ENCODE results near the gene NUCB2. TPM values are rescaled to one million over a fixed set of nuclear protein-coding genes. Genes with fewer than 3 reads are reported as not detected.

The NUCB2 gene
- total RNA-seq, 1 experiment from 2014 or later, result 27.6 TPM

- no peak overlapping the region for H3K4me2 ChIP-seq (ENCODE audit: low read length)
- intact Hi-C loops (cut with micrococcal nuclease), result no loop called here
- no peaks in the 10 kb centered on the region for H4K20me1 ChIP-seq (ENCODE audit: low read length)
- H3F3A ChIP-seq (ENCODE audit: low read length, unreplicated experiment), result no peaks in the 10 kb centered on the region
- H3K4me1 ChIP-seq (ENCODE audit: insufficient read depth, low read length), result no peaks in the 10 kb centered on the region
- H3K27me3 ChIP-seq (ENCODE audit: low read length), result no peaks in the 10 kb centered on the region
- H2AFZ ChIP-seq (ENCODE audit: low read length), result no peak overlapping the region
- H3K9me3 ChIP-seq (ENCODE audit: low read length), result no peaks in the 10 kb centered on the region
- DNase-seq, result no peak
- no TSS peak for BruUV-seq (replicated peaks)
- POLR2A ChIA-PET (ENCODE audit: unreplicated experiment), result no interaction called here
- H3K9ac ChIP-seq (ENCODE audit: low read length), result no peak overlapping the region
- no peak overlapping the region for H3K27ac ChIP-seq (ENCODE audit: low read length)
- no peaks in the 10 kb centered on the region for H3K9me2 ChIP-seq (replicated peaks; ENCODE audit: low read length)
- no peaks in the 10 kb centered on the region for H3K79me2 ChIP-seq (ENCODE audit: low read length)
- TF ChIP-seq CTCF (conservative IDR thresholded peaks at IDR 0.05; ENCODE audit: low read depth, low read length) (no peak), EZH2 (IDR thresholded peaks at IDR 0.05; ENCODE audit: low read length, unreplicated experiment) (no peak), EZH2phosphoT487 (IDR thresholded peaks at IDR 0.05; ENCODE audit: borderline replicate concordance, low read length) (no peak)
- no peak for ATAC-seq
- CTCF ChIA-PET, result no interaction called here
- no peak overlapping the region for H3K4me3 ChIP-seq (ENCODE audit: low read length)
- no peaks in the 10 kb centered on the region for H3K36me3 ChIP-seq (ENCODE audit: low read depth, low read length)
Observed at GRCh38 chr11:17379383-17380180, 103.0 kb downstream of the NUCB2 start.

- ChIA-PET POLR2A (ENCODE audit: unreplicated experiment) (no interaction called here), CTCF (no interaction called here)
- Histone ChIP-seq H3K79me2 (ENCODE audit: low read length) (no peaks in the 10 kb centered on the region), H3K36me3 (ENCODE audit: low read depth, low read length) (no peaks in the 10 kb centered on the region), H3K27ac (ENCODE audit: low read length) (no peak overlapping the region), H3K9me2 (replicated peaks; ENCODE audit: low read length) (no peaks in the 10 kb centered on the region), H4K20me1 (ENCODE audit: low read length) (no peaks in the 10 kb centered on the region), H3K4me3 (ENCODE audit: low read length) (no peak overlapping the region), H3K4me2 (ENCODE audit: low read length) (no peak overlapping the region), H3K9ac (ENCODE audit: low read length) (no peak overlapping the region), H3K27me3 (ENCODE audit: low read length) (no peaks in the 10 kb centered on the region), H3K4me1 (ENCODE audit: insufficient read depth, low read length) (no peaks in the 10 kb centered on the region), H3K9me3 (ENCODE audit: low read length) (no peaks in the 10 kb centered on the region), H3F3A (ENCODE audit: low read length, unreplicated experiment) (no peaks in the 10 kb centered on the region), H2AFZ (ENCODE audit: low read length) (no peak overlapping the region)
- intact Hi-C loops (cut with micrococcal nuclease), result no loop called here
- no peak for ATAC-seq
- DNase-seq, result no peak
- no peak for TF ChIP-seq CTCF (conservative IDR thresholded peaks at IDR 0.05; ENCODE audit: low read depth, low read length)
- no peak for TF ChIP-seq EZH2phosphoT487 (IDR thresholded peaks at IDR 0.05; ENCODE audit: borderline replicate concordance, low read length)
- TF ChIP-seq EZH2 (IDR thresholded peaks at IDR 0.05; ENCODE audit: low read length, unreplicated experiment), result no peak
- BruUV-seq (replicated peaks), result no TSS peak
Observed at GRCh38 chr11:17381156-17381555, 104.6 kb downstream of the NUCB2 start.

Other genes starting within 250 kb of the NUCB2 start
- gene RPS13, start 199.1 kb upstream of the NUCB2 start, total RNA-seq (2014; rRNA removed), result 676 and 892 TPM in 2 replicates
- 30.1 and 35.0 TPM in 2 replicates for gene PIK3C2A, start 68.8 kb upstream of the NUCB2 start, total RNA-seq (2014; rRNA removed)
- 1.3 and 1.6 TPM in 2 replicates for gene NCR3LG1, start 75.1 kb downstream of the NUCB2 start, total RNA-seq (2014; rRNA removed)
- 0.98 and 1.8 TPM in 2 replicates for gene KCNJ11, start 111.9 kb downstream of the NUCB2 start, total RNA-seq (2014; rRNA removed)
- gene ABCC8, start 200.1 kb downstream of the NUCB2 start, total RNA-seq (2014; rRNA removed), result not detected in 2 replicates

Data from PC-3 (cell line).